BJ (cell line): ENCODE results near the gene PLD1. TPM values are rescaled to one million over a fixed set of nuclear protein-coding genes. Genes with fewer than 3 reads are reported as not detected.
"Not testable (repeated sequence)": the region's sequence is repeated elsewhere in the genome, so short reads cannot be mapped to it uniquely, and the experiment has no call there.

Source experiments
- CTCF ChIA-PET: fragments of 350-600 bp; formaldehyde crosslinking; extraction: SDS; loops from one replicate; lab custom pipeline; 2021; ENCODE audit warnings: antibody characterized with exemption, inconsistent platforms; lab: Yijun Ruan, JAX
- POLR2A ChIA-PET: fragments of 300-600 bp; sonication (Branson Sonifier 250); formaldehyde crosslinking; extraction: SDS; loops from one replicate; lab custom pipeline; 2021; ENCODE audit warnings: antibody characterized with exemption; lab: Charles Lee
- DNase-seq: peaks from one replicate; pipeline ENCODE4 v3.0.0-alpha.2; 2011; ENCODE audit warnings: low read depth
- H3K27me3 ChIP-seq: 2 replicates; pipeline ENCODE4 v1.6.0; 2011; ENCODE audit warnings: low read length; ENCODE audit not compliant: control insufficient read depth, insufficient read depth
- H3K36me3 ChIP-seq: 2 replicates; pipeline ENCODE4 v1.5.1; 2011; ENCODE audit warnings: low read length; ENCODE audit not compliant: control insufficient read depth, insufficient read depth
- H3K4me3 ChIP-seq: 2 replicates; pipeline ENCODE4 v1.5.1; 2011; ENCODE audit warnings: low read depth, mild to moderate bottlenecking, control low read depth, low read length
- CTCF ChIP-seq: IDR thresholded peaks from 2 replicates; pipeline ENCODE4 v1.5.1; 2011; ENCODE audit warnings: low read depth, mild to moderate bottlenecking, control low read depth, inconsistent platforms, low read length, moderate library complexity; ENCODE audit not compliant: insufficient read depth
- polyA minus RNA-seq: library from RNA; depleted of rRNA, polyadenylated mRNA; stranded (reverse); fragments of >200 nt; gene quantifications from 2 replicates; pipeline ENCODE4 v1.2.3, GENCODE V29; 2011; rRNA and poly(A)+ RNA removed
- polyA plus RNA-seq: library from polyadenylated mRNA; depleted of rRNA; stranded (reverse); fragments of >200 nt; gene quantifications from 2 replicates; pipeline ENCODE4 v1.2.3, GENCODE V29; 2011; rRNA removed

Gene PLD1, protein sequence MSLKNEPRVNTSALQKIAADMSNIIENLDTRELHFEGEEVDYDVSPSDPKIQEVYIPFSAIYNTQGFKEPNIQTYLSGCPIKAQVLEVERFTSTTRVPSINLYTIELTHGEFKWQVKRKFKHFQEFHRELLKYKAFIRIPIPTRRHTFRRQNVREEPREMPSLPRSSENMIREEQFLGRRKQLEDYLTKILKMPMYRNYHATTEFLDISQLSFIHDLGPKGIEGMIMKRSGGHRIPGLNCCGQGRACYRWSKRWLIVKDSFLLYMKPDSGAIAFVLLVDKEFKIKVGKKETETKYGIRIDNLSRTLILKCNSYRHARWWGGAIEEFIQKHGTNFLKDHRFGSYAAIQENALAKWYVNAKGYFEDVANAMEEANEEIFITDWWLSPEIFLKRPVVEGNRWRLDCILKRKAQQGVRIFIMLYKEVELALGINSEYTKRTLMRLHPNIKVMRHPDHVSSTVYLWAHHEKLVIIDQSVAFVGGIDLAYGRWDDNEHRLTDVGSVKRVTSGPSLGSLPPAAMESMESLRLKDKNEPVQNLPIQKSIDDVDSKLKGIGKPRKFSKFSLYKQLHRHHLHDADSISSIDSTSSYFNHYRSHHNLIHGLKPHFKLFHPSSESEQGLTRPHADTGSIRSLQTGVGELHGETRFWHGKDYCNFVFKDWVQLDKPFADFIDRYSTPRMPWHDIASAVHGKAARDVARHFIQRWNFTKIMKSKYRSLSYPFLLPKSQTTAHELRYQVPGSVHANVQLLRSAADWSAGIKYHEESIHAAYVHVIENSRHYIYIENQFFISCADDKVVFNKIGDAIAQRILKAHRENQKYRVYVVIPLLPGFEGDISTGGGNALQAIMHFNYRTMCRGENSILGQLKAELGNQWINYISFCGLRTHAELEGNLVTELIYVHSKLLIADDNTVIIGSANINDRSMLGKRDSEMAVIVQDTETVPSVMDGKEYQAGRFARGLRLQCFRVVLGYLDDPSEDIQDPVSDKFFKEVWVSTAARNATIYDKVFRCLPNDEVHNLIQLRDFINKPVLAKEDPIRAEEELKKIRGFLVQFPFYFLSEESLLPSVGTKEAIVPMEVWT
- polyA plus RNA-seq (6.4 and 10.5 TPM in 2 replicates), polyA minus RNA-seq (12.8 and 13.2 TPM in 2 replicates)

DNA sequence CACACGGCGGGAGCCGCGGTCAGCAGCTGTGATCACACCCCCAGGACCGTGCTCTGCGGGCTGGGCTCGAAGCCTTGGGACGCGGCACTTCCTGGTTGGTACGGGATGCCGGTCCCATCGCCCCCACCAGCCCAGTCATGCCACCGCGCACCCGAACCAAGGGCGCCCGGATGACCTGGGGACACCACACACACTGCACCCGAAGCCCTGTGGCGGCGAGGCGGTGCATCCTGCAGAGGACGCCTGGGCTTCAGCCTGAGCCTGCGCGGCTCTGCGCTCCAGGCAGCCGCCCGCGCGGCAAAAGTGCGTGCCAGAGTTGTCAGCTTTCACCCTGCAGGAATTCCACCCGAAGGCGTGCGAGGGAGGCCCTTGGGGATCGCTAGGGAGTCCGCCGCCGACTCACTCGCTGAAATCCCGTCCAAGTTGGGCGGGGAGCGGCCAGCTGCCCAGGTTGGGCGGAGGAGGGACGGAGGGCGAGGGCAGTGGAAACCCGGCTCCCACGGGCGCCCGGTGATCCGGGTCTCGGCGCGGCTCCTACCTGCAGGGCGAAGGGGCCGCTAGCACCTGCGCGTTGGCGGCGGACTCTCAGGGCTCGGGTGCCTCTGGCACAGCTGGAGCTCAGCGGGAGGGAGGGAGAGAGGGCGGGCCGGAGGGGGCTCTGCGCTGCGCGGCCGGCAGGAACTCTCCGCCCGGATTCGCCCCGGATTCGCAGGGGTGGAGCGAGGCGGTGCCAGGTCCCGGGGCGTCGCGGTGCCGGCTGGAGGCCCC lies at the start of gene PLD1:
Gene PLD1, minus strand, starts transcription at position 623 of the 768 bp plus-strand sequence. CDS start 72,432 bp downstream, outside the sequence.
- DNase-seq, result peak; percentile 80
- Histone ChIP-seq H3K4me3 (peak within 1 kb of the TSS; percentile 69), H3K36me3 (no peaks in the 10 kb centered on the region), H3K27me3 (no peaks in the 10 kb centered on the region)
- ChIA-PET POLR2A (interaction anchor here (0.6 to 0.7 kb wide), 4 partner anchors 15 to 765 kb away, joined by 3 to 4 read pairs (median 3); no protein-coding TSS in a partner anchor), CTCF (interaction anchor here (0.6 to 2.8 kb wide), 3 partner anchors 20 to 37 kb away, joined by 3 to 9 read pairs (median 3); partner anchors contain the start of gene TMEM212)
- peak; percentile 28; the same call in 1 of the 2 replicates for TF ChIP-seq CTCF

DNA sequence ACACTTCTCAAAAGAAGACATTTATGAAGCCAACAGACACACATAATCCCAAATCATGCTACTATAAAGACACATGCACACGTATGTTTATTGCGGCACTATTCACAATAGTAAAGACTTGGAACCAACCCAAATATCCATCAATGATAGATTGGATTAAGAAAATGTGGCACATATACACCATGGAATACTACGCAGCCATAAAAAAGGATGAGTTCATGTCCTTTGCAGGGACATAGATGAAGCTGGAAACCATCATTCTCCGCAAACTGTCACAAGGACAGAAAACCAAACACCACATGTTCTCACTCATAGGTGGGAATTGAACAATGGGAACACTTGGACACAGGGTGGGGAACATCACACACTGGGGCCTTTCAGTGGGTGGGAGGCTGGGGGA lies 48.5 kb upstream of the PLD1 start:
- DNase-seq, H3K27me3 ChIP-seq, POLR2A ChIA-PET, H3K4me3 ChIP-seq, CTCF ChIA-PET, H3K36me3 ChIP-seq: not testable (repeated sequence)

DNA sequence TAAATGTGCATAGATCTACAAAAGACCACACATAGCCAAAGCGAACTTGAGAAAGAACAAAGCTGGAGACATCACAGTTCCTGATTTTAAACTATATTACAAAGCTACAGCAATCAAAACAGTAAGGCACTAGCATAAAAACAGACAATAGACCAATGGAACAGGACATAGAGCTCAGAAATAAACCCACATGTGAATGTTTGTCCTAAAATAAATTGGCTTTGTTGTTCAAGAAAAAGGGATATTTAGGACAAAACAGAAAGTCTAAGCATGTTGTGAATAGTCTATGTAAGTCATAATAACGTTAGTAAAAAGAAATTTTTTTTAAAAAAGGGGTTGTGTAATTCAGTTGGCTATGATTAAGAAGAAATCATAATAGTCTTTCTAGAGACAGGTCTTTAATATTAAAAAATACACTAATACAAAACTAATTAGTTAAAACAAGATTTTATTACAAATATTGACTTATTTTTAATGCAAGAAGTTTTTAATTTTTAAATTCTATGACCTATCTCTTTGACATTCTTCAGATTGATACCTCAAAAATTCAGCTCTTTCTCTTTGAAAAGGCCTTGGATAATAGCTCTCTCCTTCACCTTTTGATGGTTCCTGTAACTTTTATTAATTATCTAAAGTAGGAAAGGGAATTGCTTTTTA lies 44.5 kb upstream of the PLD1 start:
- Histone ChIP-seq H3K27me3 (no peaks in the 10 kb centered on the region), H3K36me3 (no peaks in the 10 kb centered on the region), H3K4me3 (no peak overlapping the region)
- ChIA-PET CTCF (no interaction called here), POLR2A (interaction anchor here (0.6 kb wide), 1 partner anchor 218 kb away, joined by 3 read pairs; no protein-coding TSS in a partner anchor)
- TF ChIP-seq CTCF, result no peak
- DNase-seq, result no peak

DNA sequence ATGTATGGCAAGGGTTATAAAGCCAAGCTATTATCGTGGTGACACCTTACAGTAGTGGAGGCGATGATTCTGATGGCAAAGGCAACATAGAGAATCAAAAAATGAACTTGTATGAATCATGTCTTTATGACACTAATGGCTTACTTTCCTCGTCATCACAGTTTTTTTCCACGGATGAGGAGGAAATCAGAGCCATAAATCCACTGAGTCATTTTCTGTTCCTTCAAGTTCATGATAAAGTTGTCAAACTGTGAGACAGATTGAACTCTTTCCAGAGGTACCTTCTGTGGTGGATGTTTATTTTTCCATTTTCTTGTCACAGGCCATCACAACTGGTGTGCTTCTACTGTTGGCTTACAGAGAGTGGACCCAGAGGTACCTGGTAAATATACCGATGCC lies 41.4 kb upstream of the PLD1 start:
- ChIA-PET CTCF (no interaction called here), POLR2A (no interaction called here)
- no peak for TF ChIP-seq CTCF
- DNase-seq, result no peak
- no peaks in the 10 kb centered on the region for H3K27me3 ChIP-seq
- H3K4me3 ChIP-seq, result no peak overlapping the region
- H3K36me3 ChIP-seq, result no peaks in the 10 kb centered on the region
